ENCODE data around the gene POLR2C.
A peak's percentile ranks its signal among the peaks of the same experiment; 100 is the strongest.
"Not testable (repeated sequence)": the region's sequence is repeated elsewhere in the genome, so short reads cannot be mapped to it uniquely, and the experiment has no call there.

The POLR2C gene

GRCh38 chr16:57432989-57433388, 29.5 kb upstream of the POLR2C start:
- no peak for TF ChIP-seq CTCF (IDR thresholded peaks at IDR 0.05; ENCODE audit: low read depth, low read length)
- H3K4me3 ChIP-seq (ENCODE audit: low read depth, low read length), result no peak overlapping the region

GRCh38 chr16:57434003-57434402, 28.5 kb upstream of the POLR2C start:
- no peak for TF ChIP-seq CTCF (IDR thresholded peaks at IDR 0.05; ENCODE audit: low read depth, low read length)
- no peak overlapping the region for H3K4me3 ChIP-seq (ENCODE audit: low read depth, low read length)

GRCh38 chr16:57435838-57436237, 26.6 kb upstream of the POLR2C start:
- TF ChIP-seq CTCF (IDR thresholded peaks at IDR 0.05; ENCODE audit: low read depth, low read length), result no peak
- H3K4me3 ChIP-seq (ENCODE audit: low read depth, low read length), result no peak overlapping the region

- not testable (repeated sequence) for H3K4me3 ChIP-seq (ENCODE audit: low read depth, low read length)
These were observed 22.5 kb upstream of the POLR2C start for GRCh38 chr16:57439947-57440346.

- H3K4me3 ChIP-seq (ENCODE audit: low read depth, low read length), result not testable (repeated sequence)
These were observed 21.9 kb upstream of the POLR2C start for GRCh38 chr16:57440551-57440950.

GRCh38 chr16:57444711-57445110, 17.8 kb upstream of the POLR2C start:
- H3K4me3 ChIP-seq (ENCODE audit: low read depth, low read length), result no peak overlapping the region
- TF ChIP-seq CTCF (IDR thresholded peaks at IDR 0.05; ENCODE audit: low read depth, low read length), result no peak

GRCh38 chr16:57445510-57445909, 17.0 kb upstream of the POLR2C start:
- no peak for TF ChIP-seq CTCF (IDR thresholded peaks at IDR 0.05; ENCODE audit: low read depth, low read length)
- H3K4me3 ChIP-seq (ENCODE audit: low read depth, low read length), result no peak overlapping the region

GRCh38 chr16:57446531-57447185, 15.8 kb upstream of the POLR2C start:
- peak overlapping the region; percentile 94 for H3K4me3 ChIP-seq (ENCODE audit: low read depth, low read length)
- no peak for TF ChIP-seq CTCF (IDR thresholded peaks at IDR 0.05; ENCODE audit: low read depth, low read length)

Data from WI38 (cell line).